ENCODE data around the gene RORB.

The RORB gene

DNA sequence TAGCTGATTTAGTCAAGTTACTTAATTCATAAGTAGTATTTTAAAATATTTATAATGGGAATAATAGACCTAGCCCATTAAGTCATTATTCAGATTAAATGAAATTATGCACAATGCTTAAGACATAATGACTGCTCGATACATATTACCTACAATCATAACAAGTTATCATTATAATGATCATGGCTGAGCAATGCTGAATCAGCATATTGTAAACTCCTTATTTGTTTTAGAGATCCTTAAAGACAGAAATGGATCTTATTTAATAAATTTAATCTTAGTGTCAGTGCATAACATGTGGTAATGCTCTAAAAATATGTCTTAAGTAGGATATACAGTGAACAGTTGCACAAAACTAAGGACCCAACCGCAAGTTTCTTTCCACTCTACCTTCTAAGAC is 221.6 kb downstream of the RORB start:
- no peak for DNase-seq (ENCODE audit: low read depth in 2 of 2)

DNA sequence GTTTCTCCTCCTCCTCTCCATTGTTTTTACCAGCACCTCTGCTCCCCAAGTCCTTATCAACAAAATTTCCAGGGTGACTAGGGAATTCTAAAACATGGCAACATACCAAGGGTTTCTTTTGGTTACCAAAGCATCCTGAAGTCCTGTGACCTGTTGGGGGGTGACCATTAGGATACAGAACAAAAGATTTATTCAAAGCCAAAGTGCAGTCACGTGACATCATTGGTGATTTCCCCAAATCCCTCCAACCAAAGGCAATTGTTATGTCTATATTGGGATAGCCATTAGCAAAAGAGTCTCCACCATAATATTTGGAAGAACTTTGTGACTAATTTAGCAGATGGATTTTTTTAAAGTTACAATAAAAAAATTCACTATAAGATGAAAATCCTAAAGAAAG is 222.2 kb downstream of the RORB start:
- no peak for DNase-seq (ENCODE audit: low read depth in 2 of 2)

DNA sequence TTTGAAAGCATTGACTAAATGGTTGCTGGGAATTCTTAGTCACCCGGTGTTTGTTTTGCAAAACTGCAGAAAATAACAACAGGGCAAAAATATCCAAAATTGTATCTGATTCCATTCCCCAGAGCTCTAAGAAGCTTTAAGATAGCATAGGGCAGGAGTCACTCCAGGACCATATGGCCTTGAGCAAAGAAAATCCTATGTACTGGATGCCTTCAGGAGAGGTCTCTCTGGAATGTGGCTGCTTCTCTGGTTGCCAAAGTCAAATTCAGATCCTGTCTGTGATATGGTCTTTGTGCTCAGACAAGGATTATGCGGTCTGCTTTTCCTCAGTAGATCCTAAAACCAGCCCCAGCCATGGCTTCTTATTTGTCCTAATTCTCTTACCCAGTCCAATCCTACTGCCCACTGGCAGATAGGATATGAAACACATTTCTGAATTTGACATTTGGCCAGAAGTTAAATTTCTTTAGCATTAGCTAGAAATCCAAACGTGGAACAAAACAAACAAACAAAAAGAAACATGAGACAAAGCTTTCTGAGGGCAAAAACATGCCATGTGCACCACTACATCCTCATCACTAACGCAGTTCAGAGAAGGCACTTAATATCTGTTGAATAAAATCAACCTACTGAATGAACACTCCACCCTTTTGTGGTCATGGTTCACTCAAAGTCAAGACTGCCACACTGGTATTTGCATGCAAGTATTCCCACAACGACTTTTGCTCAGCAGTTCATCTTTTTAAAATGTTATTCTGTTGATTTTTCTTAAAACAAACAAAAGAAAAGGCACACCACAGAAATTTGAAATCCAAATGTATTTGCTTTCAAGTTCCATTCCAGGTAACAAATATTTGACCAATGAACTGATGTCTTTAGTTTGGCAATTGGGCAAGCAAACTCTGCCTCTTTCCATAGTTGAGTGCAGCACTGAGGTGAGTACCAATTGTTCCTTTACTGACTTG is 224.8 kb downstream of the RORB start:
- no peak for DNase-seq (ENCODE audit: low read depth in 2 of 2)

DNA sequence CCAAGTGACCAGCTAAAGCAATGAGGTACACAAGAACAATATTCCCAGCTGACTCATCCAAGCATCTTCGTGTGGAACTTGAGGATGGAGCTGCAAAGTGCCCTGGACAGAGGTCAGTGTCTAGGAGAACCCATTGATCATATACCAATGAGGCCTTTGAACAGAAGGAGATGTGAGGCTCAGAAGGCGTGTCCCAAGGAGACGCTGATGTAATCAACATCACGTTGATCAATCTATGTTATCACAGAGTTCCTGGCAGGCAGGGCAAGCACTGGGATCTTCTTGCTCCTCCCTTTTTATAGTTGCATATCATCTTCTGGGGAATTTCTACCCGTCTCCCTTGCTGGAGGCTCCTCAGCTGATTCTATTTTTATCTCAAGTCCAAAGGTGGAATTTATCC is 227.2 kb downstream of the RORB start:
- no peak for DNase-seq (ENCODE audit: low read depth in 2 of 2)

DNA sequence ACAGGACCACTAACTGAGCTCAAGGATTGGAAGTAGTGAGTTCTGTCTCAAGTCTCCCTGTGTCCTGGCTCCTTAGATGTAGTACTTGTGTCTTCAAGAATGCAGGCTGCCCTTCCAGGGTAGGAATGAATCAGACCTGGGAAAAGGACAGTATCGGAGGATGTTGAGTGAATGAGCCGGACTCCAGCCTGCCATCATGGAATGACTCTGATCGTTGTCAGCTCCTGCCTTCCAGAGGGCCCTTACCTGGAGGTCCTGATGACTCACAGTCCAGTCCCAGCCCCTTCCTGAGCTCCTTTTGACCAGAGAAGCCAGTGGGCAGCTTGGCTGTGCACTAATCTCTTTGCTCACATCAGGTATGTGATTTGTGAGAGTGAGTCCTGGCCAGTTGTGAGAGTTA is 229.4 kb downstream of the RORB start:
- DNase-seq (ENCODE audit: low read depth in 2 of 2), result no peak

DNA sequence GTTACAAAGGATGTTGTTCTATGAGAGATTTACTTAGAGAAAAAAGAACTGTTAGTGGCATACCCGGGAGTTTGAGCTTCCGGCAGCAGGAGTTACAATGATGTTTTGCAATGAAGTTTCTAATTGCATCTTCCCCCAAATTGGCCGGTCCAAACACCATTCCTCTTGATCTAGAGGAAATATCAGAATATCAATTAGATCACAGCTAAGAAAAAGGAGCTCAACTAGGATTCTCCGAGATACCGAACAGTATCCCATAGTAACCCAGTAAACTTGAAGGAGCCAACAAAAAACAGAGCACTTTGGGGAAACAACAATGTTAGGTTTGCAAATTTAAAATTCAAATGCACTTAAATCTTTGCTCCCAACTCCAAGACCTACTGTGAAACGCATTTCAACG is 231.0 kb downstream of the RORB start:
- no peak for DNase-seq (ENCODE audit: low read depth in 2 of 2)

DNA sequence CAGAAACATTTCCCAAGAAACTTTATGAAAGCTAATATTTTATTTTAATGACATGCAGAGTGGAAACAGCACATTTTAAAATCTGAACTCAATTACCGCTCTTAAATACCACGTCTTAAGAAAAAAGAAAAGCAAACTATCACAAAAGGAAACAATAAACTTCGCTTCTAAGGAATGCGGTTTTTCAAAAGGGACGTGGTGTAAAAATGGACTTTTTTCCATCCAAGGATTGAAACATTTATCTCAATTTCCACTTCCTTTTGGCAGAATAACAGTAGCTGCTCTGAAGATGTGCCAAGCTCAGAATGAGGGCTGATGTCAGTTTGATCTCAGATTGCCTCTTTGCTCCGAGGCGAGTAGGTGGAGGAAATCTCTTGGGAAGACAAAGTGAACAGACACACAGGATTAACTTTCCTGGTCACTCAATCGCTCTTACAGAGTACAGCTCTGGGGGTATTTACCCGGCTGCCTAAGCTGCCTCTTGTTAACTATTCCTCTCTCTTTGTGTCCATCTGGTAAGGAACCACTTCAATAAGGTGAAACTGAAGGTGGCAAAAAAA is 232.1 kb downstream of the RORB start:
- no peak for DNase-seq (ENCODE audit: low read depth in 2 of 2)

DNA sequence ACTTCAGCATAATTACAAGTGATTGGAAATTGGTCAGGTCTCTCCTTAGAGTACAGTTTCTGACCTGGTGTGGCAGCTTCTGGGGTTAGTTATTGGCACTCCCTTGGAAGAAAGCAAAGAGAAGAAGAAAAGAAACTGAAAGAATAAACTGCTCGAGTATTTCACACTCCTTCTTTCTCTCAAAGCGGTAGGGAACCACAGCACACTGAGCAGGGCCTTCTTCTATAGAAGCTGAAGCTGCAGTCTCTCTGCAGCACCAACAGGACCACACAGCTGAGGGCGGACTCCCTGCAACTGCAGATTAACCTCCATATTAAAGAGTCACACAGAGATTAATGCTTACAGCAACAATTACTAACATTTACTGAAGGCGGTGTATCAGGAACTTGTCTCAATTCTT is 238.6 kb downstream of the RORB start:
- no peak for DNase-seq (ENCODE audit: low read depth in 2 of 2)

DNA sequence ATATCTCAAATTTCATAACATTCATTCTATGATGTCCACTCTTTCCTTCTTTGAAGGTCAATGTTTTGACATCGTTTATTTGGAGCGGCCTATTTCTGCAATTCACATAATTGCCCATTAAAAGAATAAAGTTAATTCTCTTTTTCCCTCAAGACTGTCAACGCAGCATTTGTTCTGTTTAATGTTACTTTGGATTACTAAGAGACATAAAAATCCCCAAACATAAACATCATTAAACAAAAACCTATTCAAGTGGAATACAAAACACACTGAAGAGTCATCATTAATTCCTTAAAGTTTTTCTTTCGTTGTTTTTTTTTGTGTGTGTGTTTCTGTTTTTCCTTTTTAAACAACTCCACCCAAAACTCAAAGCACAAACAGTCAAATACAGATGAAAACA is 239.5 kb downstream of the RORB start:
- DNase-seq (ENCODE audit: low read depth in 2 of 2), result no peak

DNA sequence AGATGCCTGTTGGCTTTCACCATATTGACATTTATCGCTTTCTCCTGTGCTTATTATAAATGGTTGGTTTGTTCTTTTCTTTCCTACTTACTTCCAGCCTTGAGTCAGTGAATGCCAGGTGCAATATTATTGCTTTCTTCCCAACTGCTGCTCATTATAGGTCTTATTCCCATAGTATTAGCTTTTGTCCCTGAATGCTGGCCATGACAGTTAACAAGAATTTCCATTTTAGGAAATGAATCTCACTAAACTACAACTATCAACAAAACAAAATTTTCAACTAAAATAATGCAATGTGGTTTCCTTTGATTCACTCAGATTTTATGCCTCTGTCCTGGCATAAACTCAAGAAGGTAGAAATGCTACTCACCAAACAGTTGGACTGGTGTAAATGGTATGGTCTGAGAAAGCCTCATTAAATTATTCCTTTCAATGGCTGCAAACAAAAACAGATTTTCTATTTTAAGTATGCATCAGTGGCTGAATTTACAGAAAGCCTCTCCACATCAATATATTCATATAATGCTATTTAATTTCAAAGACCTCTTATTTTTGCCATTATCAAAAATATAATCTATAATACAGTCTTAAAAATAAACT is 245.2 kb downstream of the RORB start:
- no peak for DNase-seq (ENCODE audit: low read depth in 2 of 2)
